Measurements from ENCODE around the gene NPNT.

Gene NPNT

GRCh38 chr4:105896984-105897775 lies 1.9 kb downstream of the NPNT start:
- no peak for DNase-seq (ENCODE audit: low read depth)
- H3K4me3 ChIP-seq (ENCODE audit: low read length): no peak overlapping the region
- TF ChIP-seq CTCF (conservative IDR thresholded peaks at IDR 0.05; ENCODE audit: low read depth, low read length): no peak

DNA sequence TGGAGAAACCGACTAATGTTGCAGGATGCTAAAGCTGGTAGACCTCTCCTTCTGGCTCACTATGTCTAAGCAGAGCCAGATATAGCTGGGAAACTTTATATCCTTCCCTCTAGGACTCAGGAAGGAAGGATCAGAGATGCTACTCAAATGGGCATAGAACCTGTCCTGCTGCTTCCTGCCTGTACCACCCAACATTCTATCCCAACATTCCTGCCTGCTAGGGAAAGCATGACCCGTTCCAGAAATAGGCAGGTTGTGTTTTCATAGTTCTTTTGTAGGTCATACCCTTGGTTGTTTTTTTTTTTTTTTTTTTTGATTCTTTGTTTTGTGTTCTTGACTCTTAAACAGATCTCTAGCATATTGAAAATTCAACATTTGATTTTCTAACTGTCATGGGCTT lies 5.3 kb downstream of the NPNT start:
- no peak overlapping the region for H3K4me3 ChIP-seq (ENCODE audit: low read length)
- no peak for TF ChIP-seq CTCF (conservative IDR thresholded peaks at IDR 0.05; ENCODE audit: low read depth, low read length)
- DNase-seq (ENCODE audit: low read depth): no peak

DNA sequence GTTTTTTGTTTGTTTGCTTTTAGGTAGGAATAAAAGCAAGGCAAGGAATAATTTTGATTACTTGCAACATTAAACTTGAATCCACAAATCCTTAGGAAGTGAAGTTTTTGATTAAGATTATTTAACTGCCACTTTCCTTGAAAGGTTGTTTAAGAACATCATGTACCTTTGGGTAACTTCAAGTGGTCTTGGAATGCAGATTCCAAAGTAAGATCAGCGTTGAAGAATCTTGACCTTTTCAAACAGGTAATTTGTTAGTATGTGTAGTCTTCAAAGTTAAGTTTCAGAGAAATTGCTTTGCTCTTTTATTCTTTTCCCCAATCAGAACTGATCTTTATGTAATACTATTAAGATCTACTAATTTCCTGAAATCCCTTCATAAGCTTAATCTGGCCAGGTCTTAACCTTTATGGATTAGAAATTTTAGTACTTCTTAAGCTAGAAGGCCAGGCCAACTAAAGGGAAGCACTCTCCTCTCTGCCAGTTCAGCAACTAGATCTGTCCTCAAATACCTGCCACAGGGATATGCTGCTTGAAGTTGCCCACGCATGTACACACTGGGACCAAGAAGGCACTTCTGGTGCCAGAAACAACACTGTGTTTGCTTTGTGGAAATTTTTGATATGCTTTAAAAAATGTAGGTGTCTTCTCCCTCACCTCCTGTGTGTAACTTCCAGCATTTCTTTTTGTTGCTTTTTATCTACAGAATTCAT lies 7.4 kb downstream of the NPNT start:
- TF ChIP-seq CTCF (conservative IDR thresholded peaks at IDR 0.05; ENCODE audit: low read depth, low read length): no peak
- DNase-seq (ENCODE audit: low read depth): no peak
- H3K4me3 ChIP-seq (ENCODE audit: low read length): no peak overlapping the region

DNA sequence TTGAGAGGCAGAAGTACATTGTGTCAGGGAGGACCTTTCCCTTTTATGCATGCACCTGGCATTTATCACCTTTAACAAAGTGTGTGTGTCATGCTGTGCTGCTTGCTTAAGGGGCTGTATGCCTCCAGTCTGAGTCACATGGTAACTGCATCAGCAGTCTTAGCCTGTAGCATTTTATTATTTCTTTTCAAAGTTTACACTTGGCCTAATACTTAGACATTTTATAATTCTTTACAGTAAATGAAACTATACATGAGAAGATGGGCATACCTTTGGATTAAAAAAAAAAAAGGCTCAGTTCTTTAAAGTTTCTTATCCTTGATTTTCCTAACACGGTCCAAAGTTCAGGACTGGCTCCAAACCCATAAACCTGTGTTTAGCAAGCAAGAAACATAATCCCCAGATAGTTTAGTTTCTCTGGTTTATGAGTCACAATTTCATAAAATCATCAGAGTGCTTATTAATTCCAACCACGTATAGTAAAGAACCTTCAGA lies 14.6 kb downstream of the NPNT start:
- TF ChIP-seq CTCF (conservative IDR thresholded peaks at IDR 0.05; ENCODE audit: low read depth, low read length): no peak
- peak; percentile 61 for DNase-seq (ENCODE audit: low read depth)
- no peak overlapping the region for H3K4me3 ChIP-seq (ENCODE audit: low read length)

- DNase-seq (ENCODE audit: low read depth): no peak
- no peak overlapping the region for H3K4me3 ChIP-seq (ENCODE audit: low read length)
- no peak for TF ChIP-seq CTCF (conservative IDR thresholded peaks at IDR 0.05; ENCODE audit: low read depth, low read length)
Observed at GRCh38 chr4:105911426-105911825, 16.2 kb downstream of the NPNT start.

GRCh38 chr4:105912633-105913032 lies 17.4 kb downstream of the NPNT start:
- DNase-seq (ENCODE audit: low read depth): no peak
- TF ChIP-seq CTCF (conservative IDR thresholded peaks at IDR 0.05; ENCODE audit: low read depth, low read length): no peak
- no peak overlapping the region for H3K4me3 ChIP-seq (ENCODE audit: low read length)

Data from retinal pigment epithelial cell (primary cell).